Karpas-422 (cell line): Measurements from ENCODE around the gene SLC4A8. TPM values are rescaled to one million over a fixed set of nuclear protein-coding genes. Genes with fewer than 3 reads are reported as not detected.

Experiments used
- DNase-seq: peaks from one replicate; pipeline ENCODE4 v3.0.0-alpha.2; 2015
- H2AFZ ChIP-seq: fragments of 200-600 bp; sonication (generic); 2 replicates; pipeline ENCODE4 v1.6.1; 2014; ENCODE audit warnings: antibody characterized with exemption, low read length, mixed read lengths
- H3K27ac ChIP-seq: fragments of 200-600 bp; sonication (generic); 2 replicates; pipeline ENCODE4 v1.5.1; 2014; ENCODE audit warnings: mild to moderate bottlenecking, low read length, moderate library complexity
- H3K27me3 ChIP-seq: fragments of 200-600 bp; sonication (generic); 2 replicates; pipeline ENCODE4 v1.6.1; 2014; ENCODE audit warnings: low read length, mixed read lengths
- H3K36me3 ChIP-seq: fragments of 200-600 bp; sonication (generic); 2 replicates; pipeline ENCODE4 v1.6.1; 2014; ENCODE audit warnings: low read length, mixed read lengths; ENCODE audit not compliant: insufficient read depth
- H3K4me1 ChIP-seq: fragments of 200-600 bp; sonication (generic); 2 replicates; pipeline ENCODE4 v1.6.1; 2014; ENCODE audit warnings: mild to moderate bottlenecking, low read length, mixed read lengths
- H3K4me2 ChIP-seq: fragments of 200-600 bp; sonication (generic); 2 replicates; pipeline ENCODE4 v1.6.1; 2014; ENCODE audit warnings: low read length, low read depth, mild to moderate bottlenecking; ENCODE audit not compliant: poor library complexity, severe bottlenecking
- H3K4me3 ChIP-seq: fragments of 200-600 bp; sonication (generic); 2 replicates; pipeline ENCODE4 v1.5.1; 2014; ENCODE audit warnings: mild to moderate bottlenecking, antibody characterized with exemption, low read length, mixed read lengths
- H3K79me2 ChIP-seq: fragments of 200-600 bp; sonication (generic); 2 replicates; pipeline ENCODE4 v1.6.1; 2014; ENCODE audit warnings: mild to moderate bottlenecking, low read length, mixed read lengths
- H3K9ac ChIP-seq: fragments of 200-600 bp; sonication (generic); 2 replicates; pipeline ENCODE4 v1.6.0; 2014; ENCODE audit warnings: low read length
- H3K9me2 ChIP-seq: fragments of 200-600 bp; sonication (generic), shearing (Covaris generic); replicated peaks from 2 replicates; pipeline ENCODE4 v1.6.0; 2014; ENCODE audit warnings: mild to moderate bottlenecking, low read length, moderate library complexity; ENCODE audit not compliant: insufficient read depth
- H3K9me3 ChIP-seq: fragments of 300-700, 200-600 bp; sonication (generic); 2 replicates; pipeline ENCODE4 v1.6.1; 2014; ENCODE audit warnings: low read length, mixed read lengths
- H4K20me1 ChIP-seq: fragments of 200-600 bp; sonication (generic); 2 replicates; pipeline ENCODE4 v1.6.1; 2014; ENCODE audit warnings: mild to moderate bottlenecking, antibody characterized with exemption, low read length, low read depth; ENCODE audit not compliant: insufficient read depth
- total RNA-seq: library from RNA; depleted of rRNA; stranded (reverse); fragments of >200 nt; shearing (Covaris generic); gene quantifications from 2 replicates; pipeline ENCODE4 v1.2.3, GENCODE V29; 2014; ENCODE audit warnings: low replicate concordance

Gene SLC4A8
- total RNA-seq, 1 experiment from 2014 or later, result 9.1 TPM

DNA sequence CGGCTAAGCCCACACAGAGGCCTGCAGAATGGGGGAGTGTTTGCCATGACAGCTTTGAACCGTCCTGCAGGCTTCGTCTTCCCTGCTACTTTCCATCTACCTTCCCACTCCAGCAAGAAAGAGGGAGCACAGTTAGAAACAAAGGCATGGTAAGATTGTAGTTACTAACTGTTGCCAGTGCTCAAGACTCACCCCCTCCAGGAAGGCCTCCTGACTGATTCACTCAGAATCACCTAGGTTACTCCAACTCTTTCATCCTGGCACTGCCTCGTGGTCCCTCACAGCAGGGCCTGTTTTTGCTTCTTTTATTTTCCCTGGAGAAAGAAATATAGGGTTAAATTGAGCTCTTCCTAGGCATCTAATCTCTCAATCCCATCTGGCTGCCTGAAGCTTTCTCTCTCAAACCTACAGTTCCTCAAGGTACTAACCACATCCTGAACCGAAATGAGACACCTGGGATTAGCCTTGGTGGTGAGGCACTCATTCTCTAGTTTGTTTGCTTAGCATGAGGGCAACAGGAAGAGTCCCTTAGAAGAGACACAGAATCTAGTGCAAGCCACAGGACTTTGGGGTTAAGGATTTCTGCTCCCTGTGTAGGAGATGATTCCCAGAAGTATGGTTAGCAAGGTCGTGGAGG lies 41.2 kb upstream of the SLC4A8 start:
- DNase-seq, result no peak
- H3K9me2 ChIP-seq, result no peaks in the 10 kb centered on the region
- no peaks in the 10 kb centered on the region for H3K9me3 ChIP-seq
- no peaks in the 10 kb centered on the region for H3K27me3 ChIP-seq
- no peak overlapping the region for H3K9ac ChIP-seq
- no peak overlapping the region for H3K27ac ChIP-seq
- no peaks in the 10 kb centered on the region for H3K79me2 ChIP-seq
- H3K36me3 ChIP-seq, result no peaks in the 10 kb centered on the region
- H4K20me1 ChIP-seq, result no peaks in the 10 kb centered on the region
- no peak overlapping the region for H3K4me3 ChIP-seq
- H2AFZ ChIP-seq, result no peak overlapping the region
- peaks cover 35% of the 10 kb centered on the region for H3K4me1 ChIP-seq
- H3K4me2 ChIP-seq, result no peak overlapping the region

- Histone ChIP-seq H3K27ac (no peak overlapping the region), H3K79me2 (no peaks in the 10 kb centered on the region), H2AFZ (no peak overlapping the region), H3K9me3 (no peaks in the 10 kb centered on the region), H3K36me3 (no peaks in the 10 kb centered on the region), H3K4me2 (no peak overlapping the region), H4K20me1 (no peaks in the 10 kb centered on the region), H3K4me3 (no peak overlapping the region), H3K27me3 (no peaks in the 10 kb centered on the region), H3K4me1 (peaks cover 51% of the 10 kb centered on the region), H3K9me2 (no peaks in the 10 kb centered on the region), H3K9ac (no peak overlapping the region)
- no peak for DNase-seq
These were observed 38.3 kb upstream of the SLC4A8 start for GRCh38 chr12:51386351-51386750.

DNA sequence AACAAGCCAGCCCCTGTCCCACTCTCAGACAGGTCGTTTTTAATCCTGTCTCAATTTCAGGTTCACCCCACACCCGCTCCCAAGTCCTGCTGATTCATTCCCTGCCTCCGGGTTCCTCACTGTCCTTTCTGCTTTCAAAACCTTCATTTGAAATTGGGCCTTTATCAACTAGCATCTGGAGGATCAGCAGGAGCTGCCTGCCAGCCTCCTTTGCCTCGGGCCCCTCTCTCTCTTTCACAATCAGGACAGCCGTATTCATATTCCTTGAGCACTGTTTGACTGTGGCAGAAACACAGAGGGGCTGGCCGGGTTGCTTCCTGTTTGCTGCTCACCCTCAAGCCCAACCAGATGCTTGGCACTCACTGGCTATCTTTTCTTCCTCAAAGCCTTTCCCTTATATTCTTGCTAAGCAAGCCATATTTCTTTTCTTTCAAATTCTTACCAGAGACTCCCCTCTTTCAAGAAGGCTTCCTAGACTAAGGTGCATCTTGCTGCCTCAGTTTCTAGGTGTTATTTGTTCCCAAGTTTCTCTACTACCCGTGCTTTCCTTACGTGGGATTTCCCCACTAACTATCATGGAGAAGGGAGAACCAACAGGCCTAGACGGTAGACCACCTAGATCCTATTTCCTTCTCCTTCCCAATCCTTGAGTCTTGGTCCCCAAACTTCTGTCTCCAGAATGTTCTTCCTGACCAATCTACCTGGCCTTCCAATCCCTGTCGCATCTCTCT lies 36.4 kb upstream of the SLC4A8 start:
- Histone ChIP-seq H4K20me1 (no peaks in the 10 kb centered on the region), H2AFZ (no peak overlapping the region), H3K27ac (no peak overlapping the region), H3K4me3 (no peak overlapping the region), H3K4me2 (no peak overlapping the region), H3K27me3 (no peaks in the 10 kb centered on the region), H3K9me2 (no peaks in the 10 kb centered on the region), H3K9me3 (no peaks in the 10 kb centered on the region), H3K36me3 (no peaks in the 10 kb centered on the region), H3K4me1 (peaks cover 45% of the 10 kb centered on the region), H3K79me2 (no peaks in the 10 kb centered on the region), H3K9ac (no peak overlapping the region)
- no peak for DNase-seq

DNA sequence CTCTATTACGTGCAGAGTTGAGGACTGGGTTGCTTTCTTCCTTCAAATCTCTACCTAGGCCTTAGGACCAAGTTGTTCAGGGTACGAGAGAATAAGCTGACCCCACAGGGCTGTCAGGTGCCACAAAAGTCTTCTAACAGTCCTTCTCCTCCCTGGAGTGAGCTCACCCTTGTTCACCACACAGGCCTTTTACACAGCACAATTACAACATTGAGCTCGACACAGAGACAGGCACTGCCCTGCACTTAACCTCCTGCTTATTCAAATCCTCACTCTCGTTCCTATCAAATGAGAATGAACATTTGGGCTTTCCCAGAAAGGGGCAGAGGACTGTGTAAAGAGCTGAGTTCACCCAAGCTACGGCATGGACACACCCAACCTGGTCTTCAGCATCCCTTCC lies 35.8 kb upstream of the SLC4A8 start:
- Histone ChIP-seq H3K9ac (no peak overlapping the region), H3K9me3 (no peaks in the 10 kb centered on the region), H3K9me2 (no peaks in the 10 kb centered on the region), H3K4me2 (no peak overlapping the region), H3K27ac (no peak overlapping the region), H3K36me3 (no peaks in the 10 kb centered on the region), H3K4me3 (no peak overlapping the region), H3K27me3 (no peaks in the 10 kb centered on the region), H3K4me1 (peaks cover 38% of the 10 kb centered on the region), H4K20me1 (no peaks in the 10 kb centered on the region), H3K79me2 (no peaks in the 10 kb centered on the region), H2AFZ (no peak overlapping the region)
- DNase-seq, result no peak

GRCh38 chr12:51389302-51389999 lies 35.2 kb upstream of the SLC4A8 start:
- Histone ChIP-seq H4K20me1 (no peaks in the 10 kb centered on the region), H2AFZ (no peak overlapping the region), H3K4me1 (peaks cover 34% of the 10 kb centered on the region), H3K27me3 (no peaks in the 10 kb centered on the region), H3K36me3 (no peaks in the 10 kb centered on the region), H3K27ac (no peak overlapping the region), H3K79me2 (no peaks in the 10 kb centered on the region), H3K4me2 (peak overlapping the region; percentile 99), H3K4me3 (no peak overlapping the region), H3K9me3 (no peaks in the 10 kb centered on the region), H3K9ac (no peak overlapping the region), H3K9me2 (no peaks in the 10 kb centered on the region)
- DNase-seq, result no peak

DNA sequence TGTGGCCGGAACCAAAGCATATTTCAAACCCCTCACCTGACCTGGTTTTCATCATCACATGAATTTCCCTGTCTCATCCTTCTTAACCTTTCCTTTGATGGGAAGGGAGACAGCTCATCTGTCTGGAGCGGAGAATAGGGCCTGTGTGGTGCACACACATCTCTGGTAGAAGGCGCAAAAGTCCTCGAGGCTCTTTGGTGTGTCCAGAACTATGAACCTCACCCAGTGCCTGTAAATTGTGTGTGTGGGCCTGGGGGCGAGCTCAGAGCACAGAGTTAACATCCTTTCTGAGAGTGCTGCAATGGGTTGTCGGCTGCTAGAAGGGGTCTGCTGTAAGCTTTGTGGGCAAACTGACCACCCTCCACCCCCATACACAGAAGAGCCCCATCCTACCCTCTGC lies 34.2 kb upstream of the SLC4A8 start:
- Histone ChIP-seq H3K9ac (peak overlapping the region; percentile 73), H3K79me2 (no peaks in the 10 kb centered on the region), H3K27me3 (no peaks in the 10 kb centered on the region), H3K4me1 (peaks cover 34% of the 10 kb centered on the region), H3K27ac (no peak overlapping the region), H3K4me3 (peak overlapping the region; percentile 83), H3K4me2 (peak overlapping the region; percentile 99), H3K9me3 (no peaks in the 10 kb centered on the region), H2AFZ (no peak overlapping the region; the same call in 1 of the 2 replicates), H3K9me2 (no peaks in the 10 kb centered on the region), H3K36me3 (no peaks in the 10 kb centered on the region), H4K20me1 (no peaks in the 10 kb centered on the region)
- DNase-seq, result no peak

DNA sequence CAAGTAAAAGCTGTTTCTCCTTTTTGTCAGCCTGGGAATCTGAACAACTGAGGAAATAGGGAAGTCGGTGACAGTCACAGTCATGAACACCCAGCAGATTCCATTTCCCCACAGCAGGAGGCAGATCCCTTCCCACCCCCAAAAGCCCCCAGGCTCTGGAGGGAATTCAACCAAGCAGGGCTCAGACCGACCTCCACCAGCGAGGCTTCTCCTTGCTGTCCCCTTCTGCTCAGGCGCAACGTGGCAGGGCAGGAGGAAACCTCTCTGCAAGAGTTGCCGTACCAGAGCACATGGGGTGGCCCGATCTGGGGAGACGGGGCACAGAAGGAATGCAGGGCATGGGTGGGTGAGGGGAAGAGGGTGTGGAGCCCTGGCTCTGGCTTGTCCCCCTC lies 33.7 kb upstream of the SLC4A8 start:
- H3K27ac ChIP-seq, result no peak overlapping the region
- peak overlapping the region; percentile 83 for H3K4me3 ChIP-seq
- H3K4me2 ChIP-seq, result peak overlapping the region; percentile 99
- peak overlapping the region; percentile 73 for H3K9ac ChIP-seq
- no peaks in the 10 kb centered on the region for H3K36me3 ChIP-seq
- no peaks in the 10 kb centered on the region for H4K20me1 ChIP-seq
- no peaks in the 10 kb centered on the region for H3K27me3 ChIP-seq
- no peaks in the 10 kb centered on the region for H3K79me2 ChIP-seq
- no peak for DNase-seq
- no peaks in the 10 kb centered on the region for H3K9me3 ChIP-seq
- peaks cover 34% of the 10 kb centered on the region for H3K4me1 ChIP-seq
- H3K9me2 ChIP-seq, result no peaks in the 10 kb centered on the region
- H2AFZ ChIP-seq, result peak overlapping the region; percentile 91
